HG02885 (cell line): ENCODE results near the gene SLC31A2.
"Not testable (repeated sequence)": the region's sequence is repeated elsewhere in the genome, so short reads cannot be mapped to it uniquely, and the experiment has no call there.

Experiments used
- ATAC-seq: cut with Tn5 transposase; IDR thresholded peaks from one replicate; pipeline ENCODE4 v1.9.1; 2021; ENCODE audit warnings: mild to moderate bottlenecking; ENCODE audit not compliant: unreplicated experiment, poor library complexity

The SLC31A2 gene

DNA sequence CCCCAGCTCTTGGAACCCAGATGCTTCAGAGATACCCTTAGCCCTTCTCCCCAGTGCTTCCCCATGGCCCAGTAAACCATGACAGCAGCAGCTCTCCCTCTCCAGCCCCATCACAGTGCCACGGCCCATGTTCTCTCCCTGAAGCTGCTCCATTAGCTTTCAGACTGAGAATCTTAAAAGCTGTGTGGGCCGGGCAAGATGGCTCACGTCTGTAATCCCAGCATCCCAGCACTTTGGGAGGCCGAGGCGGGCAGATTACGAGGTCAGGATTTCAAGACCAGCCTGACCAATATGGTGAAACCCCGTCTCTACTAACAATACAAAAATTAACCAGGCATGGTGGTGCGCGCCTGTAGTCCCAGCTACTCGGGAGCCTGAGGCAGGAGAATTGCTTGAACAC lies 1.2 kb upstream of the SLC31A2 start:
- not testable (repeated sequence) for ATAC-seq

DNA sequence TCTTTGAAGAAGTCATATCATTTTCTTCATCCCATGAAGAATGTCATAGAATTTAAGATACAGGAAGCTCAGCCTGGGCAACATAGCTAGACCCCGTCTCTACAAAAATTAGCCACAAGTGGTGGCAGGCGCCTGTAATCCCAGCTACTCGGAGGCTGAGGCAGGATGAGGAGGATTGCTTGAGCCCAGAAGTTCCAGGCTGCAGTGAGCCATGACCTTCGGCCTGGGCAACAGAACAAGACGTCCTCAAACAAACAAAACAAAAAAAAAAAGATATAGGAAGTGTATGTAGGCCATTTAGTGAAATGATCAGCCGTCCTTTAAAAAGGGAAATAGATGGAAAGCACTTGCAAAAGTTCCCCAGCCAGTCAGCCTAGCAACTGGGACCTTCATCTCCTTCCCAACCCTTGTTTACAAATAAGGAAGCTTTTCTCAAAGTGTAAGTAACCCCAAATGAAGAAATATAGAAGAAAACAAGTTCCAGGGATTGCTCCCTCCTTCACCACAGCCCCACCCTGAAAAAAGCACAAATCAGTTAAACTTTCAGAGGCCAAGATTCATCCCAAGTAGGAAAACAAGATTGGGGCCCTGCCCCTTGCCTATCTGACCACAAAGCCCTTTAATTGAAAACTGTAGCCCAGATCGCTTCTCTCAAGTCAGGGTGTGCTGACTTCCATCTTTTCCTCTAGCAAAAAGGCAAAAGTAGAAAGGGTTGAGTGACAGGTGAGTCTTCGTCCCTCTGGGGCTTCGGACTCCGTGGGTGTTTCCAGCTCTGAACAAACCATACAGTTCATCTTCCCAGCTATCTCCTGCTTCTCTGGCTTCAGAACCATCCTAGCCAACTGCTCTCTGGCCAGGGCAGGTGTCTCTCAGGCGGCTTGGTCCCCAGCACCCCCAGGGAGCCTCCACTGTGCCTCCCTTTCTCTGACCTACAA lies 1.2 kb downstream of the SLC31A2 start:
- no peak for ATAC-seq

DNA sequence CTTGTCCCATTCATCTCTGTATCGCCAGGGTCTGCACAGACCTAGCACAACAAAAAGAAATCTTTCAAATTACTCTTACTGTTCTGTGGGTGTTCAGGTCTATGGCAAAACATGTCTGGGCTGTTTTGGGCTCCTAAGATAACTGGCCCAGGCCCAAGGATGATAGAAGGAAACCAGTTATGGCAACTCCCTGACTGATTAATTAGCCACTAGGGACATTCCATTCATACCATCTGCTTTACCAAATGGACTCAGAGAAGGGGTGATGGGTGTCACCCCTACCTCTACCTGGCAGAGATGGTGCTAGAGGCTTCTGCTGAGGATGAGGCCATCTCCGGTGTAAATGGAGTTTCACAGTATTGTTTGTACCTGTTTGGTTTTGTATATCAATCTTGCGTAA lies 1.9 kb downstream of the SLC31A2 start:
- ATAC-seq: no peak

DNA sequence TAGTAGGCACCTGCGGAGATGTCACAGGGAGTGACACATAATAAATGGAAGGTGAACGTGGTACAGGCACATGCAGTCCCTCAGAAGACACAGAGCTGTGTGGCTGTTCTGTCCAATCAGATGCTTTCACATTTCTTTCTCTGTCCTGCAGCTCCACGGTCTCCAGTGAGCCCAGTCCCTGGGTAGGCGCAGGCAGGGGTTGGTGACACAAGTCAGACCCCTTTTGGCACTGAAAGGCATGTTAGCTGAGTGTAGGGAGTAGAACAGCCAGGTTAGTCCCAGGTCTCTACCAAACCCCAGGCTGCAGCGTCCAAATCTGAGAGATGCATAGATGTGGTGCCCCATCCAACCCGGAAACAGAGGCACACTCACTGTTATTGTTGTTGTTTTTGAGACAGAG lies 2.8 kb downstream of the SLC31A2 start:
- ATAC-seq: no peak

- no peak for ATAC-seq
Observed at GRCh38 chr9:113154471-113154870, 3.7 kb downstream of the SLC31A2 start.

GRCh38 chr9:113154946-113155345 lies 4.1 kb downstream of the SLC31A2 start:
- no peak for ATAC-seq

GRCh38 chr9:113155911-113156588 lies 5.2 kb downstream of the SLC31A2 start:
- ATAC-seq: no peak

DNA sequence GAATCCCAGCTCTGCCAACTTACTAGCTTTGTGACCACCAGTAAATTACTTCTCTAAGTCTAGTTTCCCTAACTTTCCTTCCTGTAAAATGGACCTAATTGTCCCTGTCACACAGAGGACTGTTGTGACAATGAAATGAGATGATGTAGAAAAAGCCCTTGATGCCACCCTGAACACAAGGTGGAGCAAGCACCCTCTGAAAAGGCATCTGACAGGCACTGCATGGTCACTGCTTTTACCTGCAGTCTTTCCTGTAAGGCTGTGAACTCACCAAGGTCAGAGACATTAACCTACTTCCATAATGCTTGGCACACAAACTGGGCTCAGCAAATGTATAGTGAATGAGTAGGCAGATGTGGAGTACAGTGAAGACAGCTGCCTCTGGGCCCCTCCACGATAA lies 6.1 kb downstream of the SLC31A2 start:
- ATAC-seq: no peak

- no peak for ATAC-seq
Observed at GRCh38 chr9:113158446-113158845, 7.6 kb downstream of the SLC31A2 start.

DNA sequence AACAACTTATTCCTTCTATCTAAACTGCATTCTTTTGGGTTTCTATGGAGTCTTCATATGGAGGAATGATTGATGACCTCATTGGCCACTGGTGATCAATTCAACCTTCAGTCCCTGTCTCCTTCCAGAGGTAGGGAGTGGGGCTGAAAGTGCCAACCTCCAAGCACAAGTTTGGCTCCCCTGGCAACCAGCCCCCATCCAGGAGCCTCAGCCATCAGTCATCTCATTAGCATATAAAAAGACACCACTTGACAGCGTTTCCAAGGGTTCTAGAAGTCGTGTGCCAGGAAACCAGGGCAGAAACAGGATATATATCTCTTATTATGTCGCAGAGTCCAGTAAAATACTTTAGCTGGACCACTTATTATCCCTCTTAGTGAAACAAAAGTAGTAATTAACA lies 9.8 kb downstream of the SLC31A2 start:
- no peak for ATAC-seq

- no peak for ATAC-seq
Observed at GRCh38 chr9:113163001-113163400, 12.2 kb downstream of the SLC31A2 start.

DNA sequence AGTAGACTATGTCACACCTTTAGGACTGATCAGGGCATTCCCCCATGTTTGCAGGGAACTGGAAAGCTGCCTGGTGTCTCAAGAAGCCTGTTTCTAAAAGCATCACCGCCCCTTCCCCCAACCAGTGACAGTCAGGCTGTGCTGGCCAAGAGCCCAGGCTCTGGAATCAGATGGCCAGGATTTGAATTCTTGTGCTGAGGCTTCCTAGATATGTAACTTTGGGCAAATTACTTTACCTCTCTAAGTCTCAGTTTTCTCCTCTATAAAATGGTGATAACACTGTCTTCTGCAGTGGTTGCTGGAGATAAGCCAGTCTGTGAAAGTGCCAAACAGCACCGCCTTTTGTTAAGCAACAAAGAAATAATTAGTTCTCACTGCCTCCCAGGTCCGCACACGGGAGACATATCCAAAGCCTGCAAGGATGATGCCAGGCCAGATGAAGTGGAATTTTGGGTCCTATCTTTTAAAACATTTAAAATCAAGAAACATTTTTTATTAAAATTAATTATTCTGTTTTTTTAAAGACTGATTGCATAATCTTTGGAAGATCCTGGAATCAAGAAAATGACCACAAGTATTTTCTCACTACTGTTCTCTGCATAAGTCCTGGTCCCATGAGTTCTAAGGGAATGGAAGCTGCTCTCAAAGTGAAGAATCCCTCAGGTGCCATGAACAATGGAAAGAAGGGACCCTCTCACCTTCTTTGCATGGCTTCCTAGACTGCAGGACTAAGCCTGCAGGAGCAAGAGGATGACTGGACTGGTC lies 13.9 kb downstream of the SLC31A2 start:
- no peak for ATAC-seq

DNA sequence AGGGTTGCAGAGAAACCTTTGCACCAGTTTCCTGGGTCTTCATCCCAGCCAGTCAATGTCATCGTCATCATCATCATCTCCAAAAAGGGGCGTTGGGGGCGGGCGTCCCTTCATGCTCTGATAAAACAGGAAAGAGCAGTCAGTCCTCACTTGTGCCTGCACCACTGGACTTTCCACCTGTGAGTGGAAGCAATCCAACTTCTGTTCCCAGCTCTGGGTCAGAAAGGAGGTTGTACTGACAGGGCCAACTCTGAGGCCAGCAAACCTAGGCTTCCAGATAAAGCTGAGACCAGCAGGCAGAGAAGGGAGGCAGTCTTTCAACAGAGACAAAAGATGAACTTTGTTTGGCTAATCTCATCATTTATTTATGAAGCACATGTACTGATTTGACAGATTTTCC lies 15.2 kb downstream of the SLC31A2 start:
- ATAC-seq: no peak

- no peak for ATAC-seq
Observed at GRCh38 chr9:113168809-113169208, 18.0 kb downstream of the SLC31A2 start.

- ATAC-seq: no peak
Observed at GRCh38 chr9:113173341-113173740, 22.5 kb downstream of the SLC31A2 start.

DNA sequence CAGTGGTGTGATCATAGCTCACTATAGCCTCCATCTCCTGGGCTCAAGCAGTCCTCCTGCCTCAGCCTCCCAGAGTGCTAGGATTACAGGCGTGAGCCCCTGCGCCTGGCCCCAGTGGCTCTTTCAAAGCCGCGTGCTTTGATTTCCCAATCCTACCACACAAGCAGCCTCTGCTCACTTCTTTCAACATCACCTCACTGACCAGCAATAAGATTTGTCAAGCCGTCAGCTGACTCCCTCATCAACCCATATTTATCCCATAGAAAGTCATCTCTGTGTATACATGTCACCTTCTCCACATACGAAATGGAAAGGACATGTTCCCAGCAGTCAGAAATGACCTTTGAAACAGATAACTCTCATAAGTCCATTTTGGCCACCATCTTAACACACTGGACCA lies 26.0 kb downstream of the SLC31A2 start:
- no peak for ATAC-seq

- ATAC-seq: no peak
Observed at GRCh38 chr9:113177251-113177650, 26.4 kb downstream of the SLC31A2 start.

GRCh38 chr9:113178087-113178486 lies 27.3 kb downstream of the SLC31A2 start:
- ATAC-seq: no peak

- no peak for ATAC-seq
Observed at GRCh38 chr9:113179839-113180238, 29.0 kb downstream of the SLC31A2 start.

DNA sequence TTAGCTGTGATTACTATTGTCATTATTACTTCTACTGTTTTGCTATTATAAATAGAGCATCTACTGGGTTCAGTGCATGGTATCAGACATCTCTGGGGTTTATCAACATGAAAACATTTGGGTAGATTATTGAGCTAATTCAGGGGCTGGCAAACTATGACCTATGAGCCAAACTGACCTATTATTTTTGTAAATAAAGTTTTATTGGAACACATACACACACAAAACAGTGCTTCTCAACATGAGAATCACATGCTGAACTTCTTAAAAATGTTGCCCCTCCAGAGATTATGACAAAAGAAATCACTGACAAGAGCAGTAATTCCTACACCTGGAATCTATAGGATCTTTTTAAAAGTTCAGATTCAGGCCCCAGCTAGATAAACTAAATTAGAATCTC lies 30.4 kb downstream of the SLC31A2 start:
- no peak for ATAC-seq

GRCh38 chr9:113183956-113184488 lies 33.2 kb downstream of the SLC31A2 start:
- ATAC-seq: no peak
